Measurements from ENCODE around the gene ARHGAP26.

Gene ARHGAP26

GRCh38 chr5:142845954-142846398 is 75.8 kb downstream of the ARHGAP26 start:
- Histone ChIP-seq H3K4me1 (ENCODE audit: insufficient read depth, low read length) (peaks cover 35% of the 10 kb centered on the region), H3K9ac (ENCODE audit: low read depth, low read length) (no peak overlapping the region), H3K9me3 (ENCODE audit: control insufficient read depth, insufficient read depth, low read length) (no peaks in the 10 kb centered on the region), H3K36me3 (ENCODE audit: insufficient read depth, low read length) (no peaks in the 10 kb centered on the region)

GRCh38 chr5:142846406-142846805 is 76.2 kb downstream of the ARHGAP26 start:
- no peaks in the 10 kb centered on the region for H3K36me3 ChIP-seq (ENCODE audit: insufficient read depth, low read length)
- H3K4me1 ChIP-seq (ENCODE audit: insufficient read depth, low read length) = peaks cover 35% of the 10 kb centered on the region

GRCh38 chr5:142847898-142848790 is 78.0 kb downstream of the ARHGAP26 start:
- Histone ChIP-seq H3K4me1 (ENCODE audit: insufficient read depth, low read length) (peaks cover 41% of the 10 kb centered on the region), H3K36me3 (ENCODE audit: insufficient read depth, low read length) (no peaks in the 10 kb centered on the region), H3K9ac (ENCODE audit: low read depth, low read length) (no peak overlapping the region), H3K9me3 (ENCODE audit: control insufficient read depth, insufficient read depth, low read length) (no peaks in the 10 kb centered on the region)

More at GRCh38 chr5:142846406-142846805, 76.2 kb downstream of the ARHGAP26 start:
- Histone ChIP-seq H3K9me3 (ENCODE audit: control insufficient read depth, insufficient read depth, low read length) (no peaks in the 10 kb centered on the region), H3K9ac (ENCODE audit: low read depth, low read length) (no peak overlapping the region)

- Histone ChIP-seq H3K36me3 (ENCODE audit: insufficient read depth, low read length) (no peaks in the 10 kb centered on the region), H3K9me3 (ENCODE audit: control insufficient read depth, insufficient read depth, low read length) (no peaks in the 10 kb centered on the region), H3K4me1 (ENCODE audit: insufficient read depth, low read length) (peaks cover 41% of the 10 kb centered on the region), H3K9ac (ENCODE audit: low read depth, low read length) (no peak overlapping the region)
Observed at GRCh38 chr5:142849466-142849865, 79.3 kb downstream of the ARHGAP26 start.

- Histone ChIP-seq H3K9me3 (ENCODE audit: control insufficient read depth, insufficient read depth, low read length) (no peaks in the 10 kb centered on the region), H3K9ac (ENCODE audit: low read depth, low read length) (no peak overlapping the region), H3K4me1 (ENCODE audit: insufficient read depth, low read length) (peaks cover 41% of the 10 kb centered on the region), H3K36me3 (ENCODE audit: insufficient read depth, low read length) (no peaks in the 10 kb centered on the region)
Observed at GRCh38 chr5:142849880-142850279, 79.7 kb downstream of the ARHGAP26 start.

GRCh38 chr5:142851731-142852130 is 81.6 kb downstream of the ARHGAP26 start:
- Histone ChIP-seq H3K4me1 (ENCODE audit: insufficient read depth, low read length) (peaks cover 25% of the 10 kb centered on the region), H3K36me3 (ENCODE audit: insufficient read depth, low read length) (no peaks in the 10 kb centered on the region), H3K9me3 (ENCODE audit: control insufficient read depth, insufficient read depth, low read length) (no peaks in the 10 kb centered on the region), H3K9ac (ENCODE audit: low read depth, low read length) (no peak overlapping the region)

- Histone ChIP-seq H3K36me3 (ENCODE audit: insufficient read depth, low read length) (no peaks in the 10 kb centered on the region), H3K4me1 (ENCODE audit: insufficient read depth, low read length) (peaks cover 32% of the 10 kb centered on the region), H3K9ac (ENCODE audit: low read depth, low read length) (no peak overlapping the region), H3K9me3 (ENCODE audit: control insufficient read depth, insufficient read depth, low read length) (no peaks in the 10 kb centered on the region)
Observed at GRCh38 chr5:142852416-142853198, 82.4 kb downstream of the ARHGAP26 start.

GRCh38 chr5:142853682-142854081 is 83.5 kb downstream of the ARHGAP26 start:
- peaks cover 33% of the 10 kb centered on the region for H3K4me1 ChIP-seq (ENCODE audit: insufficient read depth, low read length)
- no peaks in the 10 kb centered on the region for H3K9me3 ChIP-seq (ENCODE audit: control insufficient read depth, insufficient read depth, low read length)
- no peak overlapping the region for H3K9ac ChIP-seq (ENCODE audit: low read depth, low read length)
- no peaks in the 10 kb centered on the region for H3K36me3 ChIP-seq (ENCODE audit: insufficient read depth, low read length)

- H3K4me1 ChIP-seq (ENCODE audit: insufficient read depth, low read length) = peaks cover 22% of the 10 kb centered on the region
- no peaks in the 10 kb centered on the region for H3K9me3 ChIP-seq (ENCODE audit: control insufficient read depth, insufficient read depth, low read length)
- H3K36me3 ChIP-seq (ENCODE audit: insufficient read depth, low read length) = no peaks in the 10 kb centered on the region
- no peak overlapping the region for H3K9ac ChIP-seq (ENCODE audit: low read depth, low read length)
Observed at GRCh38 chr5:142856269-142856782, 86.1 kb downstream of the ARHGAP26 start.

- H3K36me3 ChIP-seq (ENCODE audit: insufficient read depth, low read length) = no peaks in the 10 kb centered on the region
- no peaks in the 10 kb centered on the region for H3K9me3 ChIP-seq (ENCODE audit: control insufficient read depth, insufficient read depth, low read length)
- H3K4me1 ChIP-seq (ENCODE audit: insufficient read depth, low read length) = peaks cover 20% of the 10 kb centered on the region
- H3K9ac ChIP-seq (ENCODE audit: low read depth, low read length) = no peak overlapping the region
Observed at GRCh38 chr5:142857405-142857804, 87.2 kb downstream of the ARHGAP26 start.

- Histone ChIP-seq H3K4me1 (ENCODE audit: insufficient read depth, low read length) (peaks cover 27% of the 10 kb centered on the region), H3K36me3 (ENCODE audit: insufficient read depth, low read length) (no peaks in the 10 kb centered on the region), H3K9me3 (ENCODE audit: control insufficient read depth, insufficient read depth, low read length) (no peaks in the 10 kb centered on the region), H3K9ac (ENCODE audit: low read depth, low read length) (no peak overlapping the region)
Observed at GRCh38 chr5:142859037-142859436, 88.9 kb downstream of the ARHGAP26 start.

- H3K36me3 ChIP-seq (ENCODE audit: insufficient read depth, low read length) = no peaks in the 10 kb centered on the region
- no peak overlapping the region for H3K9ac ChIP-seq (ENCODE audit: low read depth, low read length)
Observed at GRCh38 chr5:142860270-142860669, 90.1 kb downstream of the ARHGAP26 start.

GRCh38 chr5:142861011-142861410 is 90.8 kb downstream of the ARHGAP26 start:
- Histone ChIP-seq H3K9me3 (ENCODE audit: control insufficient read depth, insufficient read depth, low read length) (no peaks in the 10 kb centered on the region), H3K4me1 (ENCODE audit: insufficient read depth, low read length) (peaks cover 41% of the 10 kb centered on the region)

More at GRCh38 chr5:142860270-142860669, 90.1 kb downstream of the ARHGAP26 start:
- Histone ChIP-seq H3K4me1 (ENCODE audit: insufficient read depth, low read length) (peaks cover 35% of the 10 kb centered on the region), H3K9me3 (ENCODE audit: control insufficient read depth, insufficient read depth, low read length) (no peaks in the 10 kb centered on the region)

GRCh38 chr5:142862594-142862993 is 92.4 kb downstream of the ARHGAP26 start:
- Histone ChIP-seq H3K36me3 (ENCODE audit: insufficient read depth, low read length) (no peaks in the 10 kb centered on the region), H3K4me1 (ENCODE audit: insufficient read depth, low read length) (peaks cover 47% of the 10 kb centered on the region), H3K9ac (ENCODE audit: low read depth, low read length) (no peak overlapping the region)

More at GRCh38 chr5:142861011-142861410, 90.8 kb downstream of the ARHGAP26 start:
- Histone ChIP-seq H3K9ac (ENCODE audit: low read depth, low read length) (no peak overlapping the region), H3K36me3 (ENCODE audit: insufficient read depth, low read length) (no peaks in the 10 kb centered on the region)

More at GRCh38 chr5:142862594-142862993, 92.4 kb downstream of the ARHGAP26 start:
- H3K9me3 ChIP-seq (ENCODE audit: control insufficient read depth, insufficient read depth, low read length) = no peaks in the 10 kb centered on the region
